Pancreas (tissue), 10 donors: ENCODE data around the gene NUFIP2. TPM values are rescaled to one million over a fixed set of nuclear protein-coding genes. Genes with fewer than 3 reads are reported as not detected.
A peak's percentile ranks its signal among the peaks of the same experiment; 100 is the strongest.
"Not testable (repeated sequence)": the region's sequence is repeated elsewhere in the genome, so short reads cannot be mapped to it uniquely, and the experiment has no call there.

Experiments
- ATAC-seq, 4 donors: fragments of 200-7000 bp; cut with Tn5 transposase; one replicate each; pipeline versions ENCODE4 v1.8.0 to v1.9.1; 2020; ENCODE audit warnings: mild to moderate bottlenecking in 4 of 4, moderate library complexity in 4 of 4
- DNase-seq, 6 donors: peaks; one replicate each; pipeline ENCODE4 v3.0.0-alpha.2; 2020
- FAIRE-seq: peaks from 2 replicates; lab custom pipeline; 2012; peaks lifted over from hg19 to GRCh38; lab: Jason Lieb, UNC
- H3K27ac ChIP-seq, 4 donors: fragments of 200-600 bp; sonication (generic); 1 replicate in 3 of 4; 2 replicates in 1 of 4; pipeline versions ENCODE4 v1.5.0 to v1.8.0; 2020
- H3K27me3 ChIP-seq, 4 donors: fragments of 200-600 bp; one replicate each; pipeline ENCODE4 v1.8.0; 2021
- H3K36me3 ChIP-seq, 3 donors: fragments of 200-600 bp; sonication (generic) in 1 of 3; one replicate each; pipeline versions ENCODE4 v1.5.0 to v1.8.0; 2020 to 2021
- H3K4me1 ChIP-seq, 3 donors: fragments of 200-600 bp; one replicate each; pipeline ENCODE4 v1.8.0; 2021
- H3K4me3 ChIP-seq, 4 donors: fragments of 200-600 bp; sonication (generic) in 2 of 4; one replicate each; pipeline versions ENCODE4 v1.5.0 to v1.8.0; 2020 to 2021
- H3K9me3 ChIP-seq, 4 donors: fragments of 200-600 bp; one replicate each; pipeline ENCODE4 v1.8.0; 2021
- WGBS, 2 donors: extraction: QIAGEN DNeasy Blood & Tissue Kit; methylation state at CpG; one replicate each; pipeline ENCODE4 v1.1.7; 2013; 5-methylcytosine and 5-hydroxymethylcytosine counted together
- intact Hi-C, 3 donors: fragments of 100-400 bp; cut with DNase I; formaldehyde crosslinking; loops; one replicate each; pipeline versions ENCODE4 v1.11.1 to v1.14.2; 2022
- polyA plus RNA-seq, 2 donors: library from polyadenylated mRNA; stranded (reverse); fragments of 200-250 nt; gene quantifications; one replicate each; pipeline ENCODE4 v1.2.3, GENCODE V29; 2013
- total RNA-seq, 6 donors: library from RNA; stranded (reverse); fragmentation: NEBNext Ultra II Directional in 4 of 6; extraction: Animal tissue kit (Norgen Biotek cat#: 25700) in 4 of 6; gene quantifications; one replicate each; pipeline versions ENCODE4 v1.2.1 to v1.2.4, GENCODE V29; 2021 to 2023
- TF ChIP-seq, protein P1 (sequence below), 4 donors: fragments of 200-600 bp; sonication (generic) in 3 of 4; IDR thresholded peaks; one replicate each; pipeline versions ENCODE4 v1.5.0 to v1.8.0; 2021; ENCODE audit warnings: antibody characterized with exemption in 4 of 4
- donor health status: healthy with polysubstance abuse.
- donor health status: DM: no; HTN: no; CAD: no; lungs with moderate emphysema.
- donor health status: DM: no; HTN: no; CAD: no.
- donor health status: control.
- donor health status: control.
- donor health status: Bipolar disorder and iron deficiency.
- donor health status: DM: yes; HTN: yes; CAD: no.
- donor health status: DM: no; HTN: no; CAD: no.
- donor health status: DM: no; HTN: no; CAD: no.
- donor health status: DM: yes; HTN: yes; CAD: no.

The NUFIP2 gene, protein sequence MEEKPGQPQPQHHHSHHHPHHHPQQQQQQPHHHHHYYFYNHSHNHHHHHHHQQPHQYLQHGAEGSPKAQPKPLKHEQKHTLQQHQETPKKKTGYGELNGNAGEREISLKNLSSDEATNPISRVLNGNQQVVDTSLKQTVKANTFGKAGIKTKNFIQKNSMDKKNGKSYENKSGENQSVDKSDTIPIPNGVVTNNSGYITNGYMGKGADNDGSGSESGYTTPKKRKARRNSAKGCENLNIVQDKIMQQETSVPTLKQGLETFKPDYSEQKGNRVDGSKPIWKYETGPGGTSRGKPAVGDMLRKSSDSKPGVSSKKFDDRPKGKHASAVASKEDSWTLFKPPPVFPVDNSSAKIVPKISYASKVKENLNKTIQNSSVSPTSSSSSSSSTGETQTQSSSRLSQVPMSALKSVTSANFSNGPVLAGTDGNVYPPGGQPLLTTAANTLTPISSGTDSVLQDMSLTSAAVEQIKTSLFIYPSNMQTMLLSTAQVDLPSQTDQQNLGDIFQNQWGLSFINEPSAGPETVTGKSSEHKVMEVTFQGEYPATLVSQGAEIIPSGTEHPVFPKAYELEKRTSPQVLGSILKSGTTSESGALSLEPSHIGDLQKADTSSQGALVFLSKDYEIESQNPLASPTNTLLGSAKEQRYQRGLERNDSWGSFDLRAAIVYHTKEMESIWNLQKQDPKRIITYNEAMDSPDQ
- total RNA-seq: 10 to 100 TPM; 13.6 to 28.1 (median 17.4) TPM
- 10 to 100 TPM in 1 of 2 donors, 1 to 10 TPM in 1; 8.7 to 12.7 TPM for polyA plus RNA-seq

DNA sequence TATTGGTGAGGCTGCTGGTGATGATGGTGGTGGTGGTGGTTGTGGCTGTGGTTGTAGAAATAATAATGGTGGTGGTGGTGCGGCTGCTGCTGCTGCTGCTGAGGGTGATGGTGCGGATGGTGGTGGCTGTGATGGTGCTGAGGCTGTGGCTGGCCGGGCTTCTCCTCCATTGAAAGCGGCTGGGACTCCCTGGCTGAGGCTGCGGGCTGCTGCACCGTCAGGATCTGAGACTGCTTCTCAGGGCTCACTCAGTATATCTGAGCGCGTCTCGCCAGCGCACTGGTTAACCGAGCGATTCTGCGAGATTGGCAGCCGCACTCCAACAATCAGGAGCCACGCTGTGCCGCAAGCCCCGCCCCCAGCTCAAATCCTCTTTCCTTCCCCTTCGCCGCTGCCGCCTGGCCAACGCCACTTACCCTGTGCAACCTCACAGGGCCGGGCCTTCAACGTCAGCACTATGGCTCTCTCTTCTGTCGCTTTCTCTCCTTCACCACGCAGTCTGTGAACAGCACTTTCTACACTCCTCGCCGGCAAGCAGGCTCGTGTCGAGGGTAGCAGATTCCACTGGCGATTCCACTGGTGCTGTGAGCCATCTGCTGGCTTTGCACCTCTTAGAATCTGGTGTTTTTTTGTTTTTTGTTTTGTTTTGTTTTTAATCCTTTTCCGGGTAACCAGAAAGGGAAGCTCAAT lies at the start of gene NUFIP2:
TSS of gene NUFIP2 (minus strand) at position 259 of the 690 bp plus-strand sequence. CDS start at position 170, 89 bp downstream.
- TF ChIP-seq, protein P1, sequence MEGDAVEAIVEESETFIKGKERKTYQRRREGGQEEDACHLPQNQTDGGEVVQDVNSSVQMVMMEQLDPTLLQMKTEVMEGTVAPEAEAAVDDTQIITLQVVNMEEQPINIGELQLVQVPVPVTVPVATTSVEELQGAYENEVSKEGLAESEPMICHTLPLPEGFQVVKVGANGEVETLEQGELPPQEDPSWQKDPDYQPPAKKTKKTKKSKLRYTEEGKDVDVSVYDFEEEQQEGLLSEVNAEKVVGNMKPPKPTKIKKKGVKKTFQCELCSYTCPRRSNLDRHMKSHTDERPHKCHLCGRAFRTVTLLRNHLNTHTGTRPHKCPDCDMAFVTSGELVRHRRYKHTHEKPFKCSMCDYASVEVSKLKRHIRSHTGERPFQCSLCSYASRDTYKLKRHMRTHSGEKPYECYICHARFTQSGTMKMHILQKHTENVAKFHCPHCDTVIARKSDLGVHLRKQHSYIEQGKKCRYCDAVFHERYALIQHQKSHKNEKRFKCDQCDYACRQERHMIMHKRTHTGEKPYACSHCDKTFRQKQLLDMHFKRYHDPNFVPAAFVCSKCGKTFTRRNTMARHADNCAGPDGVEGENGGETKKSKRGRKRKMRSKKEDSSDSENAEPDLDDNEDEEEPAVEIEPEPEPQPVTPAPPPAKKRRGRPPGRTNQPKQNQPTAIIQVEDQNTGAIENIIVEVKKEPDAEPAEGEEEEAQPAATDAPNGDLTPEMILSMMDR (IDR thresholded peaks at IDR 0.05): no peak

DNA sequence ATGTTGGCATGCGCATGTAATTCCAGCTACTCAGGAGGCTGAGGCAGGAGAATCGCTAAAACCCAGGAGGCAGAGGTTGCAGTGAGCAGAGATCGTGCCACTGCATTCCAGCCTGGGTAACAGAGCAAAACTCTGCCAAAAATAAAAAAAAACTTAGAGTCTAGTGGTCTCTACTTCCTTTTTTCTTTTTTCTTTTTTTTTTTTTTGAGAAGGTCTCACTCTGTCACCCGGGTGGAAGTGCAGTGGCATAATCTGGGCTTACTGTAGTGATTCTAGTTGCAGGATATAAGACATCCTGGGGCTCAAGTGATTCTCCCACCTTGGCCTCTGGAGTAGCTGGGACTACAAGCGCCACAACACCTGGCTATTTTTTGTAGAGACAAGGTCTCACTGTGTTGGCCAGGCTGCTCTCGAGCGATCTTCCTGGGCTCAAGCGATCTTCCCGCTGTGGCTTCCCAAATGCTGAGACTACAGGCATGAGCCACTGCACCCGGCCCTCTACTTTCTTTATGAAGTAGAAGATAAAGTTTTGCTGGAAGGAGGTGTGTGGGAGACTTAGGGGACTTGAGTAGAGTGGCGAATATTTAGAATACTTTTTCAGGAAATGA lies 48.3 kb upstream of the NUFIP2 start:
- H3K27me3 ChIP-seq: no peaks in the 10 kb centered on the region
- H3K4me3 ChIP-seq: no peak overlapping the region
- H3K9me3 ChIP-seq: no peaks in the 10 kb centered on the region
- ATAC-seq (no peak), DNase-seq (no peak), FAIRE-seq (no peak)
- intact Hi-C loops: no loop called here
- TF ChIP-seq, protein P1 (IDR thresholded peaks at IDR 0.05): no peak
- no peaks in the 10 kb centered on the region for H3K36me3 ChIP-seq
- 81 to 87% methylated on average over 10 to 11 of the region's 11 CpGs for WGBS, 2 donors
- no peak overlapping the region for H3K27ac ChIP-seq
- H3K4me1 ChIP-seq: no peaks in the 10 kb centered on the region

More for the DNA sequence above, at the start of gene NUFIP2:
- FAIRE-seq (peak; percentile 94), ATAC-seq (peak; percentile 89 to 95 (median 91)), DNase-seq (peak; percentile 98 to 99 (median 99))
- intact Hi-C loops: no loop called here
- H3K36me3 ChIP-seq: no peaks in the 10 kb centered on the region
- H3K27ac ChIP-seq: peak within 1 kb of the TSS; percentile 93 to 97 (median 95)
- H3K9me3 ChIP-seq: no peaks in the 10 kb centered on the region
- peak within 1 kb of the TSS; percentile 82 to 99 (median 96) for H3K4me3 ChIP-seq
- peaks cover 12 to 34% (median 13%) of the 10 kb centered on the region in 3 donors for H3K4me1 ChIP-seq
- 0% methylated on average over 31 of the region's 31 CpGs for WGBS, 2 donors
- H3K27me3 ChIP-seq: no peaks in the 10 kb centered on the region

DNA sequence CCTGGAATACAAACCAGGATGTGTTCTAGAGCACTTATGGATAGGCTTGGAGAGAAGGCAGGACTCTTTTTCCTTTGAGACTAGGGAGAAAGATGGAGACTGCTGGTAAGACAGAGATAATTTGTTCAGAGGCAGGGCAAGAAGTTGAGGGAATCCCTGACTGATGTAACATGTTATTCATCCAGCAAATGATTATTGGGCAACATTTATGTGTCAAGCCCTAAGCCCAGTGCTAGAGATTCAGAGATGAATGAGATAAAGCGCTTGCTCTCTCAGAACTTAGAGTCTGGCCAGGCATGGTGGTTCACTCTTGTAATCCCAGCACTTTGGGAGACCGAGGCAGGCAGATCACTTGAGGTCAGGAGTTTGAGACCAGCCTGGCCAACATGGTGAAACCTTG lies 47.8 kb upstream of the NUFIP2 start:
- no peaks in the 10 kb centered on the region for H3K4me1 ChIP-seq
- H3K27ac ChIP-seq: no peak overlapping the region
- FAIRE-seq (no peak), DNase-seq (no peak), ATAC-seq (no peak)
- no peaks in the 10 kb centered on the region for H3K9me3 ChIP-seq
- H3K36me3 ChIP-seq: no peaks in the 10 kb centered on the region
- TF ChIP-seq, protein P1 (IDR thresholded peaks at IDR 0.05): no peak
- H3K4me3 ChIP-seq: no peak overlapping the region
- WGBS, 2 donors: 80 to 91% methylated on average over 2 of the region's 2 CpGs
- intact Hi-C loops: no loop called here
- no peaks in the 10 kb centered on the region for H3K27me3 ChIP-seq

DNA sequence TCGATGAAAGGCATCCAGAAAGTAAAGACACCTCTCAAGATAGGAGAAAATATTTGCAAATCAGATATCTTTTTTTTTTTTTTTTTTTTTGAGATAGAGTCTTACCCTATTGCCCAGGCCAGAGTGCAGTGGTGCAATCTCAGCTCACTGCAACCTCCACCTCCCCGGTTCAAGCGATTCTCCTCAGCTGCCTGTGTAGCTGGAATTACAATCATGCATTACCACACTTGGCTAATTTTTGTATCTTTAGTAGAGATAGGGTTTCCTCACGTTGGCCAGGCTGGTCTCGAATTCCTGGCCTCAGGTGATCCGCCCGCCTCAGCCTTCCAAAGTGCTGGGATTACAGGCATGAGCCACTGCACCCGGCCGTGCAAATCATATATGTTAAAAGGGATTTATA lies 45.1 kb upstream of the NUFIP2 start:
- 68 to 84% methylated on average over 9 of the region's 9 CpGs for WGBS, 2 donors

DNA sequence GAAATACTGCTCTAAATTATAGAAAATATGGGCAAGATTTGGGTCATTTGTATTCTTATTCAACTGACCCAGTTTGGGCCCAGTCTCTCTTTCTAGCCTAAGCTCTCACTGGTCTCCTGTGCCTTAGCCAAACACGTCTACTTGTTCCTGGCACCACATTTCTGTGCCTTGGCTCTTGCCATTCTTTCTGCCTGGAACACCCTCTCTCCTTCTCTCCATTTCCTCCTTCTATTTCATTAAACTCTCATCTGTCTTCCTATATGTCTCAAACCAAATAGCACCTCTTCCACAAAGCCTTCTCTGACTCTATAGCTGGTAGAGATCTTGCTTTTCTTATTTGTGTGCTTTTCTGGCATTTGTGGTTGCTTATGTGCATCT lies 37.7 kb upstream of the NUFIP2 start:
- Histone ChIP-seq H3K9me3 (no peaks in the 10 kb centered on the region), H3K4me3 (no peak overlapping the region), H3K27me3 (no peaks in the 10 kb centered on the region), H3K4me1 (no peaks in the 10 kb centered on the region), H3K27ac (no peak overlapping the region), H3K36me3 (no peaks in the 10 kb centered on the region)
- ATAC-seq (no peak), FAIRE-seq (no peak), DNase-seq (no peak)
- TF ChIP-seq, protein P1 (IDR thresholded peaks at IDR 0.05): no peak
- intact Hi-C loops: no loop called here
- WGBS, 2 donors: 37 to 42% methylated on average over 1 of the region's 1 CpG

More for the DNA sequence above, 45.1 kb upstream of the NUFIP2 start:
- H3K9me3 ChIP-seq, H3K27me3 ChIP-seq, intact Hi-C loops, FAIRE-seq, H3K4me1 ChIP-seq, DNase-seq, H3K4me3 ChIP-seq, H3K36me3 ChIP-seq, H3K27ac ChIP-seq, ATAC-seq: not testable (repeated sequence)
